Ovary (tissue), 9 donors: ENCODE results near the gene TEX44. TPM values are rescaled to one million over a fixed set of nuclear protein-coding genes. Genes with fewer than 3 reads are reported as not detected.

Experiments
- DNase-seq, 5 donors: peaks; one replicate each; pipeline ENCODE4 v3.0.0-alpha.2; 2019 to 2020
- H3K27ac ChIP-seq, 2 donors: fragments of 200-600 bp; one replicate each; pipeline versions ENCODE4 v1.5.1 to v1.8.0; 2019 to 2022
- H3K27me3 ChIP-seq: fragments of 200-600 bp; one replicate; pipeline ENCODE4 v1.8.0; 2022
- H3K36me3 ChIP-seq: fragments of 200-600 bp; sonication (generic); one replicate; pipeline ENCODE4 v1.5.1; 2019
- H3K4me1 ChIP-seq: one replicate; pipeline ENCODE4 v1.8.1; 2013; ENCODE audit warnings: mild to moderate bottlenecking, moderate library complexity; ENCODE audit not compliant: insufficient read depth
- H3K4me3 ChIP-seq: fragments of 200-600 bp; sonication (generic); one replicate; pipeline ENCODE4 v1.5.1; 2017
- H3K9me3 ChIP-seq, 2 donors: fragments of 200-600 bp in 1 of 2; sonication (generic) in 1 of 2; one replicate each; pipeline versions ENCODE4 v1.5.1 to v1.8.1; 2013 to 2019; ENCODE audit warnings: mild to moderate bottlenecking in 1 of 2, moderate library complexity in 1 of 2
- EP300 ChIP-seq: sonication (generic); formaldehyde crosslinking; IDR thresholded peaks from one replicate; pipeline ENCODE4 v1.6.1; 2017; ENCODE audit warnings: antibody characterized with exemption
- POLR2A ChIP-seq: fragments of 450-650 bp; IDR thresholded peaks from one replicate; pipeline ENCODE4 v1.6.1; 2017; ENCODE audit warnings: antibody characterized with exemption, mild to moderate bottlenecking, moderate library complexity
- WGBS, 3 donors: extraction: QIAGEN DNeasy Blood & Tissue Kit in 1 of 3; methylation state at CpG; one replicate each; pipeline versions ENCODE4 v1.1.5 to v1.1.7; 2013 to 2017; 5-methylcytosine and 5-hydroxymethylcytosine counted together
- intact Hi-C, 4 donors: fragments of 100-400 bp; cut with DNase I; formaldehyde crosslinking; loops; one replicate each; pipeline versions ENCODE4 v1.11.0 to v1.15.1; 2022 to 2023
- polyA plus RNA-seq, 2 donors: library from polyadenylated mRNA; stranded (reverse); fragments of 200-250 nt in 1 of 2; fragments of 350-450 nt in 1 of 2; fragmentation: Illumina TruSeq in 1 of 2; extraction: RNeasy Lipid Tissue Mini Kit (QIAGEN cat#74804) in 1 of 2; gene quantifications; one replicate each; pipeline ENCODE4 v1.2.3, GENCODE V29; 2013 to 2014
- total RNA-seq, 7 donors: library from RNA; depleted of rRNA in 2 of 7; stranded (reverse); fragments of >200 nt in 2 of 7; fragmentation: NEBNext Ultra II Directional in 3 of 7; extraction: Animal tissue kit (Norgen Biotek cat#: 25700) in 3 of 7; gene quantifications; one replicate each; pipeline versions ENCODE4 v1.1.0 to v1.2.4, GENCODE V29; 2016 to 2023
- TF ChIP-seq, protein P1 (sequence below), 3 donors: fragments of 450-650 bp in 2 of 3; fragments of 200-600 bp in 1 of 3; IDR thresholded peaks; one replicate each; pipeline versions ENCODE4 v1.5.1 to v1.8.0; 2016 to 2022; ENCODE audit warnings: antibody characterized with exemption in 3 of 3, mild to moderate bottlenecking in 1 of 3
- donor health status: DM: no; HTN: no; CAD: no; lungs with moderate emphysema.
- donor health status: DM: no; HTN: no; CAD: no.
- donor health status: Bipolar disorder and iron deficiency.
- donor health status: DM: yes; HTN: yes; CAD: no.
- donor health status: DM: no; HTN: no; CAD: no.
- donor health status: DM: yes; HTN: yes; CAD: no.

Gene TEX44
- total and polyA plus RNA-seq, 9 donors, result not detected

GRCh38 chr2:231597014-231597611 is 4.4 kb downstream of the TEX44 start:
- H3K9me3 ChIP-seq, result no peaks in the 10 kb centered on the region
- no peak overlapping the region for H3K27ac ChIP-seq
- no peak overlapping the region for H3K4me3 ChIP-seq
- no peaks in the 10 kb centered on the region for H3K27me3 ChIP-seq
- no peaks in the 10 kb centered on the region for H3K36me3 ChIP-seq
- peaks cover 7% of the 10 kb centered on the region for H3K4me1 ChIP-seq
- peak in 3 of 5 donors; percentile 51 to 59 (median 55) for DNase-seq
- WGBS, 3 donors, result 45 to 65% (median 60%) methylated on average over 18 of the region's 18 CpGs
- intact Hi-C loops, result loop anchor here in 1 of 4 donors (5.0 kb wide), 1 partner anchor 35 kb away; no protein-coding TSS in a partner anchor
- TF ChIP-seq POLR2A (no peak), EP300 (no peak)
- TF ChIP-seq, protein P1, sequence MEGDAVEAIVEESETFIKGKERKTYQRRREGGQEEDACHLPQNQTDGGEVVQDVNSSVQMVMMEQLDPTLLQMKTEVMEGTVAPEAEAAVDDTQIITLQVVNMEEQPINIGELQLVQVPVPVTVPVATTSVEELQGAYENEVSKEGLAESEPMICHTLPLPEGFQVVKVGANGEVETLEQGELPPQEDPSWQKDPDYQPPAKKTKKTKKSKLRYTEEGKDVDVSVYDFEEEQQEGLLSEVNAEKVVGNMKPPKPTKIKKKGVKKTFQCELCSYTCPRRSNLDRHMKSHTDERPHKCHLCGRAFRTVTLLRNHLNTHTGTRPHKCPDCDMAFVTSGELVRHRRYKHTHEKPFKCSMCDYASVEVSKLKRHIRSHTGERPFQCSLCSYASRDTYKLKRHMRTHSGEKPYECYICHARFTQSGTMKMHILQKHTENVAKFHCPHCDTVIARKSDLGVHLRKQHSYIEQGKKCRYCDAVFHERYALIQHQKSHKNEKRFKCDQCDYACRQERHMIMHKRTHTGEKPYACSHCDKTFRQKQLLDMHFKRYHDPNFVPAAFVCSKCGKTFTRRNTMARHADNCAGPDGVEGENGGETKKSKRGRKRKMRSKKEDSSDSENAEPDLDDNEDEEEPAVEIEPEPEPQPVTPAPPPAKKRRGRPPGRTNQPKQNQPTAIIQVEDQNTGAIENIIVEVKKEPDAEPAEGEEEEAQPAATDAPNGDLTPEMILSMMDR (IDR thresholded peaks at IDR 0.05), result no peak

GRCh38 chr2:231597627-231598026 is 5.0 kb downstream of the TEX44 start:
- WGBS, 3 donors, result 69 to 81% (median 71%) methylated on average over 8 of the region's 8 CpGs
- no peak for DNase-seq
- H3K4me3 ChIP-seq, result no peak overlapping the region
- TF ChIP-seq POLR2A (no peak), EP300 (no peak)
- TF ChIP-seq, protein P1 (IDR thresholded peaks at IDR 0.05), result no peak
- no peak overlapping the region for H3K27ac ChIP-seq
- intact Hi-C loops, result loop anchor here in 1 of 4 donors (5.0 kb wide), 1 partner anchor 35 kb away; no protein-coding TSS in a partner anchor
- no peaks in the 10 kb centered on the region for H3K9me3 ChIP-seq
- H3K36me3 ChIP-seq, result no peaks in the 10 kb centered on the region
- H3K4me1 ChIP-seq, result peaks cover 7% of the 10 kb centered on the region
- H3K27me3 ChIP-seq, result no peaks in the 10 kb centered on the region

- intact Hi-C loops, result loop anchor here in 2 of 4 donors (5.0 to 10.0 kb wide), 3 partner anchors 38 to 86 kb away; no protein-coding TSS in a partner anchor
- peak in 3 of 5 donors; percentile 27 to 68 (median 61) for DNase-seq
- Histone ChIP-seq H3K4me3 (no peak overlapping the region), H3K4me1 (peaks cover 13% of the 10 kb centered on the region), H3K36me3 (no peaks in the 10 kb centered on the region), H3K27me3 (no peaks in the 10 kb centered on the region), H3K9me3 (no peaks in the 10 kb centered on the region), H3K27ac (peak overlapping the region in 1 of 2 donors; percentile 36)
- WGBS, 3 donors, result 20 to 39% (median 33%) methylated on average over 11 of the region's 11 CpGs
- TF ChIP-seq, protein P1 (IDR thresholded peaks at IDR 0.05), result no peak
- no peak for TF ChIP-seq POLR2A
- TF ChIP-seq EP300, result no peak
These were observed 8.1 kb downstream of the TEX44 start for GRCh38 chr2:231600619-231601355.

- peaks cover 13% of the 10 kb centered on the region for H3K4me1 ChIP-seq
These were observed 8.9 kb downstream of the TEX44 start for GRCh38 chr2:231601356-231602229.

More at GRCh38 chr2:231601356-231602229, 8.9 kb downstream of the TEX44 start:
- WGBS, 3 donors, result 31 to 39% (median 32%) methylated on average over 12 of the region's 12 CpGs
- peak; percentile 75 to 87 (median 85) for DNase-seq
- Histone ChIP-seq H3K4me3 (no peak overlapping the region), H3K36me3 (no peaks in the 10 kb centered on the region), H3K27ac (peak overlapping the region in 1 of 2 donors; percentile 36), H3K27me3 (no peaks in the 10 kb centered on the region), H3K9me3 (no peaks in the 10 kb centered on the region)
- no peak for TF ChIP-seq POLR2A
- TF ChIP-seq, protein P1 (IDR thresholded peaks at IDR 0.05), result peak; percentile 44 to 64 (median 58)
- intact Hi-C loops, result loop anchor here in 2 of 4 donors (5.0 to 10.0 kb wide), 3 partner anchors 39 to 87 kb away; no protein-coding TSS in a partner anchor
